ENCODE results near the gene OCA2. TPM values are rescaled to one million over a fixed set of nuclear protein-coding genes. Genes with fewer than 3 reads are reported as not detected.
A peak's percentile ranks its signal among the peaks of the same experiment; 100 is the strongest.

The OCA2 gene
- polyA plus RNA-seq, 3 donors = 8.2 to 11.0 (median 8.5) TPM

DNA sequence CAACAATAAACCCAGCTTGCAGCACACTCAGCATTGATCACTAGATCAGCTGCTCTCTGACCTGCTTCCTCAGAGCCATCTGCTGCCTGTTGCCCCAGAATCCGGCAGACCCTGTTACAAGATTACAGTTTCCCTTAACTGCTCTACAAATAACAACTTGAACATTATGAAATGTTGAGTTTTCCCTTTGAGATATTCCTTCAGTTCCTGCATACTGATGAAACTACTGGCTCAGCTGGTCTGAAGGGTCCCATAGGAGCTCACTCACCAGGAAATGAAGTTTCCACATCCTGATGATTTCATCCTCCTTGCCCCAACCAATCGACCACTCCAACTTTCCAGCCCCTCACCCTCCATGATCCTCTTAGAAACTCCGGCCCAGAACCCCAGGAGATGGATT lies 281.9 kb downstream of the OCA2 start:
- DNase-seq (ENCODE audit: extremely low read depth in 1 of 11, low read depth in 9 of 11, low spot score in 4 of 11) = no peak

DNA sequence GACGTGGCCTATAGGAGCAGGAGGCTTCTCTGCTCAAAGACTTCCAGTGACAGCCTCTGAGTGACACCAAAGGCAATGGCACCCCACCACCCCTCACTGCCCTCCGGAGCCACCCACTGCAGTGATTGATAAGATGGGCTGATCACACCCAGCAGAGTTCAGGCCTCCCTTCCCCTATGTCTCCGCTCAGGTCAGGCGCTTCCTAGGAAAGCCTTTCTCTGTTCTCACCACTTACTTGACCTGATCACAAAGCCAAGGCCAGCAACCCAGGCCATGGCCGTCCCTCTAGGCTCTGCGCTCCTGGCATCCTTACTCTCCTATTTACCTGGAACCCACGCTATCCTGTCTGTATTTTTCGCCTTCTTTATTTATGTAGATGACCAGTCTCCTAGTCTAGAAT lies 282.3 kb downstream of the OCA2 start:
- no peak for DNase-seq (ENCODE audit: extremely low read depth in 1 of 11, low read depth in 9 of 11, low spot score in 4 of 11)

DNA sequence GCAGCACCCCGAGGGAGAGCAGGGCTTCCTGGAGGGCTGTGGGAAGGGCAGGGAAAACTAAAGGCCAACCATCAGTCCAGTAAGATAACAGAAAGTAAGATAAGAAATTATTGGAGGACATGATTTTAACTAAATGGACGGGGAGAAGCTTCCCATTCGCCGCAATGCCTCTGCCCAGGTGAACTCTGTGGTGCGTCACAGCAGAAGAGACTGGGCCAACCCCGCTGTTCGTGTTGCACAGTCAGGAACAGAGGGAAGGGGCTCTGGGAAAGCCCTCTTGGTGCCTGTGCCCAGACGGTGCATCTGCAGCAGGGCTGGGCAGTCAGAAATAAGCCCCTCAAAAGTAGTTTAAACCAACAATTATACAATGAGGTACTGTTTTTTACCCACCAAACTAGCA lies 284.1 kb downstream of the OCA2 start:
- no peak for DNase-seq (ENCODE audit: extremely low read depth in 1 of 11, low read depth in 9 of 11, low spot score in 4 of 11)

DNA sequence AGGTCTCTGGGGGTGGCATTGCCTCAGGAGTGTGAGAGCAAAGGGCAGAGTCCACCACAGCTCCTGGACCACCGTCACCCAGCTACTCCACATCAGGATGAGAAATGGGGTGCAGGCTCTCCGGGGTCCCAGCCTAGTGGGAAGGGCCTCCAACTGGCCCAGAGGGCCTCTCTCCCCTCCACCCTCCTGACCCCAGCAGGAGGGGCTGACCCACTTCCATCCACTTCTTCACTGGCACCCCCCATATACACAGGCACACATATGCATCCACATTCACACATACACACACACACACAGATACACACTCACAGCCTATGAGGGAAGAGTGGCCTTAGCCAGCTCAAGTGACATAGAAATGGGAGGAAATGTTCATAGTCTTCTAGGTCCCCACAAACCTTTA lies 286.0 kb downstream of the OCA2 start:
- DNase-seq (ENCODE audit: extremely low read depth in 1 of 11, low read depth in 9 of 11, low spot score in 4 of 11) = no peak

DNA sequence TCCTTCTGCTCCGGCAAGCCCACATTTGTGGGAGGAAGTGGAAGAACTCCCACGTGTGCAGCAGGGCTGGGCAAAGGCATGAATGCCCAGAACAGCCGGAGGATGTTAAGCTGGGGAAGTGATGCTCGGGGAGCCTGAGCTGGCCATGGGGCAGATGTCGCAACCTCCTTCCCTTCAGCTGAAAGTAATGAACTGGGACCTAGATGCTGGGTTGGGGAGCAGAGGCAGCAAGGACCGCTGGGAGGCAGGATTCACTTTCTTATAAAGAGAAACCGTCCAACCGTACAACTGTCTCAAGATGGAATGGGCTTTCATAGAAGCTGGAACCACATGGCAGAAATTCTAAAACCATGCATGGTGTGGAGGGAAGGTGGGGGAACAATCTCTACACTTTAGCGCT lies 290.9 kb downstream of the OCA2 start:
- DNase-seq (ENCODE audit: extremely low read depth in 1 of 11, low read depth in 9 of 11, low spot score in 4 of 11) = no peak

DNA sequence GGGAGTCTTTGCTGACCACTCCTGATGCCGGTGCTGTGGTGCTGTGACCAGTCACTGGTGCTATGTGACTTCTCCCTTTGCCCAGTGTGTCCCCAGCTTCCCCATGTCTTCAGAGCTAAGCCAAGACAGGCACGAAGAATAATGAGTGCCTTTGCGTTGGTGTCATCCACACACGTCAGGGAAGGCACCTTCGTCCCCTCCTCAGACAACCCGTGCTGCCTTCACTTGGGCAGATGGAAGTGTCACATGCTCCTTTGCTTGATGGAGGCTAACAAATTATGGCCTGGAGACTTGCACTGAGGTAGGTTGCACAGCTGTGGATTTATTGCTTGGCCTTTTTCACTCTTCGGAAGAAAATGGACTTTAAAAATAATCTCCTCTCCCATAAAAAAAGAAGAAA lies 291.8 kb downstream of the OCA2 start:
- no peak for DNase-seq (ENCODE audit: extremely low read depth in 1 of 11, low read depth in 9 of 11, low spot score in 4 of 11)

DNA sequence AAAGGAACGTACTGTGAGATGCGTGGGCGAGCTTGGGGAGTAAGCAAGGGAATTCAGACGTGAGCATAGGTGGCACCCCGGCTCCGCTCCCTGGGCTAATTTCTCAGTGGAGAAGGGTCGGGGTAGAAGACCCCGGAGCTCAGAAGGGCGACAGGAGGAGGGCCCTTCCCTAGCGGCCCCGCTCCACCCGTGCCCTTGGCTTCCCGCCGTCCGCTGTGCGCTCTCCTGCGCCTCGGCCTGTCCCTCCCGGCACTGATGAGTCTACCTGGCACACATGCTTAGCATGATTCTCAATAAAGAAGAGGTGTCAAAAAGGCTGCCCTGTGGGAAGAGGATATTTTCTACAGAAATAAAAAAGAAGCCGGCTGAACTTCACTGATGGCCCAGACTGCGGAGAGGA lies 292.7 kb downstream of the OCA2 start:
- DNase-seq (ENCODE audit: extremely low read depth in 1 of 11, low read depth in 9 of 11, low spot score in 4 of 11) = no peak

DNA sequence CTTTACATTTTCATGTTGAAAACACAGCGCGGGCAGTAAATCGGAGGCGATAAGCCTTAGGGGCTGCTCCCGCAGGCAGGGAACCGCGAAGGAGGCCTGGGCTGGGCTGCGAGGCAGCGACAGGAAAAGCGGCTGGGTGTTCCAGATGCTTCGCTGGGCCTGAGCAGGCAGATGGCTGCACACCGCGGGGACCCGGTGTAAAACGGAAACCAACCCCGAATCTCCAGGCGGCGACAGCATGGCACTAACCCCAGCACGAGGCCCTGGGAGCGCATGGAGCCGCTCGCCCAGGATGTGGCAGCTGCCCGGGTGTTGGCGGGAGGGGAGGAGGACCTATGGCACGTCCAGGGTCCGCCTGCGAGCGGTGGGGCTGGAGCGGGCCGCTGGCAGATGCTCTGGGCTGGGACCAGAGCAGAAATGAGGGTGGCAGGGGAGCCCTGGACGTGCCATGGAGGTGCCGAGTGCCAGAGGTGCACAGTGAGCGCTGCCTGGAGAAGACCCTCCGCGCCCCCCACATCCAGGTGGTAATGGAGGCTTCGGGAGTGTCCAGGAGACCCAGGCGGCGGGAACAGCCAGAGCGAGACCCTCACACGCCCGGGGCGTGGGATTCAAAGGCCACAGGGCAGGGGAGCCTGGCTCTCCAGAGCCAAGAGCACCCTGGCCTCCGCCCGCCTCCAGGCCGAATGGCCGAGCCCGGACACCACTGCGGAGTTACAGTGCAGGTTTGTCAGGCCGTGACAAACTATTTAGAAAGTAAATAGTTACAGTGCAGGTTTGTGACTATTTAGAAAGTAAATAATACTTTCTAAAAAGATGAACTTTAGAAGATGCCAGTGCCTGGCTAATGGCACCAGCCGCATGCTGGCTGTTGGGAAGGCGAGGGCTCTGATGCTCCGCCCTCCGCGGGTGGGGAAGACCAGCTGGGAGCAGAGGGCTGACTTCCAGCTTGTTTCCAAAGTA lies 293.6 kb downstream of the OCA2 start:
- no peak for DNase-seq (ENCODE audit: extremely low read depth in 1 of 11, low read depth in 9 of 11, low spot score in 4 of 11)

DNA sequence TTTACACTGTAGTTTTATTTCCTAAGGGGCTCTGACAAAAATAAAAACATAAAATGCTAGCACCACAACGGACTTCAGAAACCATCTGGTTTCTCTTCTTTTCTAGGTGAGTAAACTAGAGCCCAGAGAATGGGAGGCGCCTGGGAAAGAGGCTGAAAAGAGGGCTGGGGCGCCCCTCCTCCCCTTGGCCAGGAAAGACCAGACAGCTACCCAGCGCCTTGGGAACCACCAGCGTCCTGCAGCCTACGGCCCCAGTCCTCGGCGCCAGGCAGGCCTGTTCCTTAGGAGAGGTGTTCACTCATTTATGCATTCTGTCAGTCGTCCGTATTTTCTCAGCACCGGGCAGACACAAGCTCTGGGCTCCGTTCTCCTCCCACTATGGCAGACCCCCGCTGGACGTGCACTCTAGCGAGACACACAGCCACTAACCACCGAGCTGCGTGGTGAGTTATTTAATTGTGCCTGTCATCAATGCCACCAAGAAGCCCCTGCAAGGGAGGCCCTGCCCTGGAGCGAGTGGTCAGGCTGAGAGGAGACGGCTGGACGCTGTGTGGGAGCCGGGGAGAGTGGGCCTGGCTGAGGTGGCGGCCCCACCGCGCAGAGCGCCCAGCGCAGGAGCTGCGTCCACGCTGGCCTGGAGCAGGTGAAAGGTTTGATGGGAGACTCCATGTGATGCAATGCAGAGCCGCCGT lies 294.4 kb downstream of the OCA2 start:
- no peak for DNase-seq (ENCODE audit: extremely low read depth in 1 of 11, low read depth in 9 of 11, low spot score in 4 of 11)

DNA sequence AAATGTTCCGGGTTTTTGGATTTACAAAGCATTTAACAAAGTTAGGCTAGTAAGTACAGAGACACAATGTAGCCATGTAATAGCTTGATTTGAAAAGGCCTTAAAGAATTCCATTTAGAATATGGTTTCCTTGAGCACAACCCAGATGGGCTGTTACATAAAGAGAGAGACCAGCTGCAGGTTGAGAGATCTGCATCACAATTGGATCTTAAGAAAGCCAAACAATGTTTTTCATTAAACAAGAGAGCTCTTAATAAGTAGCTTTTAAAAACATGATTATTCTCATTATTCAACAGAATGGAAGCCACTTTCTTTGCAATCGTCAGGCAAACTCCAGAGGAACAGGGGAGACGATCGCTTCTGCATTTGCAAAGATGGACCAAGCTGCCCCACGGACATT lies 300.3 kb downstream of the OCA2 start:
- no peak for DNase-seq (ENCODE audit: extremely low read depth in 1 of 11, low read depth in 9 of 11, low spot score in 4 of 11)

DNA sequence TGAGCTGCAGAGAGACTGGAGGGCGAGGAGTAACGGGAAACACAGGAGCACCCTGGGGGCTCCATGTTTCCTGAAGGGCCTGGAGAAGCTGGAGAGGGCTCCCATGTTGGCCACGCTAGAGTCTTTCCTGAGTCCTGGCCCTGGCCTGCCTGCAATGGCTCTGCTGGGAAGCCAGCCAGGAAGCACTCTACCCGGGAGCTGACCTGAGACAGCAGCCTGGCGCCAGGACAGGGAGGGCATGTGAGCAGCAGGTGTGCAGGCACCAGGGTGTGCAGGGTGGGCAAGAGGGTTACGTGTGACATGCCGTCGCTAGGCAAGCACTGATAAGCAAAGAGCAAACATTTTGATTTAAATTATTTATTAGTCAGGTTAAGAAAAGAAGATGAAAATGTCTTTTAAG lies 301.4 kb downstream of the OCA2 start:
- DNase-seq (ENCODE audit: extremely low read depth in 1 of 11, low read depth in 9 of 11, low spot score in 4 of 11) = no peak

DNA sequence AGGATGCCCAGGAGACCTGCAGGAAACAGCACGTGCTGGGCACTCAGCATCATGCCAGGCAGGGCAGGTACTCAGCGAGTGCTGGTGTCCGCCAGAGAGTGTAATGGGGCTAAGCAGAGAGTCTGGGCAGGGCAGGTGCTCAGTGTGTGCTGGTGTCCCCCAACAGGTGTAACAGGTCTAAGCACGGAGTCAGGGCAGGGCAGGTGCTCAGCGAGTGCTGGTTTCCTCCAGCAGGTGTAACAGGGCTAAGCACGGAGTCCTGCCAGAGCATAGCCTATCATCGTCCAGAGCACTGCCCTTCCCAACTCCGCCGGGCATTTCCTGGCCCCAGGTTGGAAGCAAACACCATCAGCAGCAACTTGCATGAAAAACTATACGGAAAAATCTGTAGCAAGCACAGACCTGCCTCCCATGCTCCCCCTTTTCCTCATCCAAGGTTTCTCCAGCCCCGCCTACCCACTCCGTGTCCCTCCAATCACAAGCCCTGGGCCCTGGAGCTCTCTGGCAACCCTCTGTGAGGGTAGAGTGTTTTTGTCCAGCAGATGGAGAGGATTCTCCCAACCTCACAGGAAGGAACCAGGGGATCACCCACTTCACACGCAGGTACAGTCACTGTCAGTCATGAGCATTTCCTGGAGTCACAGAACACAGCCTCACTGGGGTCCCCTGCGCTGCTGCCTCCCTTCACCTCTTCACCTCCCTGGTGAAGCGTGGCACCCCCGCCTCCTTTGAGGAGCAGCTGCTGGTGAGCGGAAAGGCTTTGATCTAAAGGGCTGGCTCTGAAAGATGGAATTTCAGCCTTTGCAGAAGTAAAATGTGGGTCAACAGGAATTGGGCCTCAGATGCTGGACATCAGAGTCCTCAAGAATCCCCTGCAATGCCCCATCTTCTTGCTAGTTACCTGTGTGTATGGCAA lies 302.5 kb downstream of the OCA2 start:
- DNase-seq (ENCODE audit: extremely low read depth in 1 of 11, low read depth in 9 of 11, low spot score in 4 of 11) = peak in 1 of 11 donors; percentile 9

DNA sequence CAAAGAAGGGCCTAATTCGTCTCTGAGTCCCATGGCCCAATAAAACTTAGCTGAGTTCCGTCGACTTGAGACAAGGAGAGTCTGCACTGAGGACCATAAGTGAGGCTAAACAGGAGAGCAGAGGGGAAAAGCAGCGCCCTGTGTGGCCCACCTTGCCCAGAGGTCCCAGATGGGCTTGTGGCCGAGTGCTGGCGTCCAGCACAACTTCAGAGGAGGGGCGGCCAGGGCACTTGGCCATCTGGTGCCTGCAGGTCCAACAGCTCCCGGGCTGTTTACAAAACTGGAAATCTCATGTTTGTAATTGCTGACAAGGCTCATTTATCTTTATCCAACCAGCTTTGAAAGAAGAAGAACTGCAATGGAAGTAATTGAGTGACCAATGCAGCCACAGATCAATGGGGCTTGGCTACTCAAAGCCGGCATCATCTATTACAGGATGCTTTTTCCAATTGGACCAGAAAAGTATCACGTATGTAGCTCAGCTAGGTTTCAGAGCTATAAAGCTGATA lies 306.3 kb downstream of the OCA2 start:
- DNase-seq (ENCODE audit: extremely low read depth in 1 of 11, low read depth in 9 of 11, low spot score in 4 of 11) = no peak

DNA sequence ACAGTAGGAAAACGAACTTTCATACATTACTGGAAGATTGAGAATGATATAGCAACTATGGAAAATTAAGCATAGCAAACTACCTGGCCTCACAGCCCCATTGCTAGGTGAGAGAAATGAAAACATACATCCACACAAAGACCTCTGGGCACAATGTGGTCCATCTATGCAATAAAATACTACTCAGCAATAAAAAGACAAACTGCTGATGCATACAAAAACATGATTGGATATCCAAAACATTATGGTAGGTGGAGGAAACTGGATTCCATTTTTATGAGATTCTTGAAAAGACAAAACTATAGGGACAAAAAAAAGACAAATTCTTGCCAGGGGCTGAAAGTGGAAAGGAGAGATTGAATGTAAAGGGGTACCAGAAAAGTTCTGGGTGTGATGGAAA lies 308.8 kb downstream of the OCA2 start:
- no peak for DNase-seq (ENCODE audit: extremely low read depth in 1 of 11, low read depth in 9 of 11, low spot score in 4 of 11)

DNA sequence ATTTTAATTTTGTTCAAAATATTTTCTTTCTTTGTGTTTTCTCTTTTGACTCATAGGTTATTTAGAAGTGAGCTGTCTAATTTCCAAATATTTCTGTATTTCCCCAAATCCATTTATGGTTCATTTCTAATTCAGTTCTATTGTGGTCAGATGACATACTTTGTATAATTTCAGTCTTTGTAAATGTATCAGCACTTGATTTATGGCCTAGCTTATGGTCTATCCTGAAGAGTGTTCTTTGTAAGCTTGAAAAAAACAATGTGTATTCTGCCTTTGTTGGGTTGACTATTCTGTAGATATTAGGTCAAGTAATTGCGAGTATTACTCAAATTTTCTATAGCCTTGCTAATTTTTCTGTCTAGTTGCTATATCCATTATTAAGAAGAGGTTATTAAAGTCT lies 311.2 kb downstream of the OCA2 start:
- DNase-seq (ENCODE audit: extremely low read depth in 1 of 11, low read depth in 9 of 11, low spot score in 4 of 11) = no peak

DNA sequence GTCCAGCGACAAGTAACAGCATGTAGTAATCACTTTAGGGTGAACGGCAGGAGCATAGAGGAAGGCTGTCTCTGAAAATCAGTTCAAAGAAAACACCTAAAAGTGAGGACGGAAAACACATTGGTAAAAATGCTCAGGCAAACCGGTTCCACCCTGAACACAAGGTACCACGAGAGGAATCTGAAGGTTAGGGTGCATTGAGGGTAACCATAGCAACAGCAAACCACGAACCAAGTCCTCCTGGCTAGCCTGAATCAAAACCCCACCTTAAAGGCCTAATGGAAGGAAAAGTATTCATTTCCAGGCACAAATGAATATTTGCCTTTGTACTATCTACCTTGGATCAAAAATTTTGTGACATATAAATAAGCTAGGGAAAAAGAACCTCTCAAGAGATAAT lies 315.0 kb downstream of the OCA2 start:
- DNase-seq (ENCODE audit: extremely low read depth in 1 of 11, low read depth in 9 of 11, low spot score in 4 of 11) = no peak

DNA sequence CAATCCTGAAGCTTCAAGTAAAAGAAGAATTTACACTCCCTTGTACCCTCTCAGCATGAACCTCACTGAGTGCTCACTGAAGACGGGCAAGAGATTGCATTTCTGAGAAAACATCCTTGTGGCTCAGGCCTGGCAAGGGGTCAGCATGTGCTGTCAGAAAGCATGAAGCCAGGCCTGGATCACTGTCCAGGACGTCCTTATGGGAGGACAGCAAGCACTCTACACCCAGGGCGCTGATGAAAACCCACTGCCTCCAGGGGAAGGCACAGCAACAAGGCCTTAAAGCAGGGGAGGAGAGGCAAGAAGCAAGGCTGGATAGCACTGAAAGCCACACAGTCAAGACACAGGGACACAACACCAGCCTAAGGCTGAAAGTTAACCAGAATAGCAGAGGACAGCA lies 315.4 kb downstream of the OCA2 start:
- DNase-seq (ENCODE audit: extremely low read depth in 1 of 11, low read depth in 9 of 11, low spot score in 4 of 11) = no peak

DNA sequence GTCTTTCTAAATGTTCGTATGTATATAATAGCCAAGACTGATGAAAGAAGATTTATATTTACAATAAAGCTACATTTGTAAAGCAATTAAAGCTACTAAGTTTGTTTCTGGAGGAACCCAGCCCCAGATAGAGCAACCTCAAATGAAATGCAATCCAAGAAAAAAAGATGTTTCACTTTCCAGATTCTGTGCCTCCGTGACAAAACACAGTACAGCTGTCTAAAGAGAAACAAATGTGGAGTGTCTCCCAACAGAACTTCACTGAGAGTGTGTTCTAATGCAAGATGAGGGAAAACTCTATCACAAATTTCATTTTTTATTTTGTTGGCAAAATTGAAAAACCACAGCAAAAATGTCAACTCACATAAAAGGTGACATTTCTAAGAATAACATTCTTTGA lies 317.0 kb downstream of the OCA2 start:
- no peak for DNase-seq (ENCODE audit: extremely low read depth in 1 of 11, low read depth in 9 of 11, low spot score in 4 of 11)

DNA sequence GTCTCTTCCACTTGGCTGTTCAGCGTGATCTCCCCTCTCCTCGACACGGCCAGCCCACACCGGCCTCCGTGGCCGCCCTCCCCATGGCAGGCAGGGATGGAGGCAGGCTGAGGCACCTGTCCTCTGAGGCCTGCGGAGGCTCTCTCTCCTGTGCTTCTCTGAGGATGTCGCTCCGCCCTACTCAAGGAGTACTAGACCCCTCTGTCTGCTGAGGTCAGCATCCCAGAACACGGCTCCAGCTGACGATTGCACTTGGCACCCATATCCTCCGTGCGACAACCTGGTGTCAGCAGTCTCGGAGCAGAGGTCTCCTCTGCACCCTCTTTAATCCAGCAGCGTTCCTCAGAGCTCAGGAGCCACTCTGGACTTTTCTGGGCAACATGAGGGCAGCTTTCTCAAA lies 322.6 kb downstream of the OCA2 start:
- no peak for DNase-seq (ENCODE audit: extremely low read depth in 1 of 11, low read depth in 9 of 11, low spot score in 4 of 11)

All from renal cortex interstitium (tissue), 11 donors.